GM12872 (cell line): Measurements from ENCODE around the gene B3GNT3.

ENCODE experiments used
- TF ChIP-seq, protein P1 (sequence below): IDR thresholded peaks from 3 replicates; pipeline ENCODE4 v1.5.1; 2011; ENCODE audit warnings: low read depth, mild to moderate bottlenecking, low read length, moderate library complexity; ENCODE audit not compliant: insufficient read depth

The B3GNT3 gene

DNA sequence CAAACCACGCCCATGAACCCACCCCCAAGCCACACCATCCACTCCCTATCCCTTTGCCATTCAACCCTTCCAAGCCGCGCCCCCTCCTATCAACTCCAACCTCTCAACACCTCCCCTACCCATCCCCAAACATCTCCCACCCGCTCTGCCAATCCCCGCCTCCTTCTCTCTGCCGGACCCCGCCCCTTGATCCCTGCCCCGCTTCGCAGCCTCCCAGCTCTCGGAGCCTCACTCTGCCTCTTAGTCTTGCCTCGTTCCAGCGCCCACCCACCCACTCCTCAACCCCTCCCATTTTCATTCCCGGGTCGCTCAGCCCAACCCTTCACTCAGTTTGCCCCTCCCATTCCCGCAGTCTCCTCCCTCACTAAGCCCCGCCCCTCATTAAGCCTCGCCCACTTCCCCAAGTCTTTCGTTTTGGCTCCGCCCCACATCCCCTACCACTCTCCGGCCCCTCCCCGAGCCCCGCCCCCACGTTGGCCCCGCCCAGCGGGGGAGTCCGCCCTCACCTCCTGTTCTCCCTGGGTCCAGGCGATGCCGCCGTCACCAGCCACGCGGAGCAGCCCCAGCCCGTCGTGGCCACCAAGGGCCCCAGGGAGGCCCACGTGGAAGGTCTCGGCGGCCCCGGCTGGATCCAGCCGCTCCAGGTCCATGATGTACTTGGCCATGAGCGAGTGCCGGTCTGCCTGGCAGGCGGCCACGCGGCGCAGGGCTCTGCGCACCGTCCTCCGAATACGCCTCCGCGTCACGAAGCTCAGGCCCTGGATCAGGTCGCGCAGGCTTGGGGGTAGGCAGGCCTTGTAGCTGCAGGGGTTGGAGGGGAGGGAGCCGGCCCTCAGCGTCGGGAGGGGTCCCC lies 47.1 kb downstream of the B3GNT3 start:
- TF ChIP-seq, protein P1, sequence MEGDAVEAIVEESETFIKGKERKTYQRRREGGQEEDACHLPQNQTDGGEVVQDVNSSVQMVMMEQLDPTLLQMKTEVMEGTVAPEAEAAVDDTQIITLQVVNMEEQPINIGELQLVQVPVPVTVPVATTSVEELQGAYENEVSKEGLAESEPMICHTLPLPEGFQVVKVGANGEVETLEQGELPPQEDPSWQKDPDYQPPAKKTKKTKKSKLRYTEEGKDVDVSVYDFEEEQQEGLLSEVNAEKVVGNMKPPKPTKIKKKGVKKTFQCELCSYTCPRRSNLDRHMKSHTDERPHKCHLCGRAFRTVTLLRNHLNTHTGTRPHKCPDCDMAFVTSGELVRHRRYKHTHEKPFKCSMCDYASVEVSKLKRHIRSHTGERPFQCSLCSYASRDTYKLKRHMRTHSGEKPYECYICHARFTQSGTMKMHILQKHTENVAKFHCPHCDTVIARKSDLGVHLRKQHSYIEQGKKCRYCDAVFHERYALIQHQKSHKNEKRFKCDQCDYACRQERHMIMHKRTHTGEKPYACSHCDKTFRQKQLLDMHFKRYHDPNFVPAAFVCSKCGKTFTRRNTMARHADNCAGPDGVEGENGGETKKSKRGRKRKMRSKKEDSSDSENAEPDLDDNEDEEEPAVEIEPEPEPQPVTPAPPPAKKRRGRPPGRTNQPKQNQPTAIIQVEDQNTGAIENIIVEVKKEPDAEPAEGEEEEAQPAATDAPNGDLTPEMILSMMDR: no peak

DNA sequence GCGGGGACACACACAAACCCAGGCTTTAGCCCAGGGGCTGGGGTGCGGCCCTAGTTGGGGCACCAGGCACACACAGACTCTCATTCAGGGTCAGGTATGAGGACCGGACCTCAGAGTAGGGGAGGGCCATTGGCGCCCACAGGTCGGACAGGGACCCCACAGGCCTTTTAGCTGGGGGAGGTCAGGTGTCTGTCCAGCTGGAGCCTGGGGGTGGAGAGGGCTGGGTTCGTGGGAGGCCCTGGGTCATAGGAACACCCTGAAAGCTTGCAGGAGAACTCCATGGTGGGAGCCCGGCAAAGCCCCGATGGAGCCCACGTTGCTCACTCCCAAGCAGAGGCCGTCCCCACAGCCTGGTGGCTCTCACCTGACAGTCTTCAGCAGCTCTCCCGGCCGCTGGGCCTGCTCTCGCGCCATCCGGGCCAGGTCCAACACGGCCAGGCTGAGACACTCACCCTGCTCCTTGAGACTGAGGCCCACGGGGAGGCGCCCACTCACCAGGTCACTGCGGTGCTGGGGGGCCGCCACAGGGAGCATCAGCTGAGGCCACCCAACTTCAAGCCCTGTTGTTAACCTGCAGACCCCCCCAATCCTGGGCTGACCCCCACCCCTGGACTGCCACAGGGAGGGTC lies 47.8 kb downstream of the B3GNT3 start:
- TF ChIP-seq, protein P1: no peak

DNA sequence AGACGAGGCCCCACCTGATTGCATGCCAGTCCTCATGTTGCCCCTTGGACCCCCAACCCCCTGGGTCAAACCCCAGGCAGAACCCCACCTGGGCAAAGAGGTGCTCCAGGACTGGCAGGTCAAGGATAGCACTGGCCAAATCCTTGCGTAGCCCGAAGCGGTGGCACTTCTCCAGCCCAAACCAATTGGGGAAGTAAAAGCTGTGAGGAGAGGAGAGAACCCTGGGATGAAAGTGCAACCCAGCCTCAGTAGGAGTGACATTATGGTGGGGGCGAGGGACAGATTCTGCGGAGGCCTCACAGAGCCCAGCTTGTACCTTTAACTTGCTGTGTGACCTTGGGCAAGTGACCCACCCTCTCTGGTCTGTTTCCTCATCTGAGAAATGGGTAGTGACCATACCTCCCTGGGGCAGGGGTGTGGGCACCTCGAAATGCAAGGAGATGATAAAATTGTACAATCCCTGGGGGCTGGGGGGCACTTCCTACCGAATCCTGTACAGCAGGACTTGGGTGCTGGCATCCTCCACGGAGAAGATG lies 48.4 kb downstream of the B3GNT3 start:
- TF ChIP-seq, protein P1: no peak

DNA sequence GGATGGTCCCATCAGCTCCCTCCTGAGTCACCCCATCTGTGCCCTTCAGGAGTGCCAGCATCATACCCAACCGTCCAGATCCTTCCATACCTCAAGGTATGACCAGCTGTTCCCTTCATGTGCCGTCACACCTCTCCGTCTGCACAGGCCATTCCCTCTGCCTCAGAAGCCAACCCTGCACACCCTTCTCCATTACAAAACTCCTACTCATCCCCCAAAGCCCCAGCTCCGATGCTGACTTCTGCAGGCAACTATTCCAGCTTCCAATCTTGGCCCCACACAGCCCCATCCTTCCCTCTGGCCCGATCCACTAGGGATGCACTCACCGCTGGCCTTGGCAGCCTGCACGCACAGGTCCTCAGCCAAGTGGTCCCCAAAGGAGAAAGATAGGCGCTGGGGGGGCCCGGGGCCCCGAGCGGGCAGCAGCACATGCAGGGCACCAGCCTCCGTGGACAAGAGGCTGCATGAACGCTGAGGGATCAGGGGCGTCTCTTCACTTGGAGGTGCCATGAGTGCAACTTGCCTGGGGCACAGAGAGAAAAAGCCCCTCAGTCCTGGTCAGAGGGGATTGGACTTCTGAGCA lies 49.1 kb downstream of the B3GNT3 start:
- TF ChIP-seq, protein P1: no peak

DNA sequence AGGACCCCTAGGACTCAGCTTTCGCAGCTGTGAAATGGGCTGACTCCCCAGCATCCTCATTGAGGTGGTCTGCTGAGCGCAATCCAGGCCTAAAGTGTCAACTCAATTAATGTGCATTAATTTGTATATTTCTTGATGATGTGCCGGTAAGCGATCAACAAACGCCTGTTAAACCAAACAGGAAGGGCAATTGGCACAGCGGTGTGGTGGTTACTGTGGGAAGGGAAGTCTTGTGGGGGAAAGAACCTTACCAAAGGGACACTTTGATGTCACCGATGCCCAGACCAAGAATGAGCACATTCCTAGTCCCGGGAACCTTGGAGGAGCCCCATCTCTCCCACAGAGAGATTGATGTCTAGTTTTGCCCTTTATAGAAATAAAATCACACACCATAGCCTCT lies 51.2 kb downstream of the B3GNT3 start:
- TF ChIP-seq, protein P1: no peak

DNA sequence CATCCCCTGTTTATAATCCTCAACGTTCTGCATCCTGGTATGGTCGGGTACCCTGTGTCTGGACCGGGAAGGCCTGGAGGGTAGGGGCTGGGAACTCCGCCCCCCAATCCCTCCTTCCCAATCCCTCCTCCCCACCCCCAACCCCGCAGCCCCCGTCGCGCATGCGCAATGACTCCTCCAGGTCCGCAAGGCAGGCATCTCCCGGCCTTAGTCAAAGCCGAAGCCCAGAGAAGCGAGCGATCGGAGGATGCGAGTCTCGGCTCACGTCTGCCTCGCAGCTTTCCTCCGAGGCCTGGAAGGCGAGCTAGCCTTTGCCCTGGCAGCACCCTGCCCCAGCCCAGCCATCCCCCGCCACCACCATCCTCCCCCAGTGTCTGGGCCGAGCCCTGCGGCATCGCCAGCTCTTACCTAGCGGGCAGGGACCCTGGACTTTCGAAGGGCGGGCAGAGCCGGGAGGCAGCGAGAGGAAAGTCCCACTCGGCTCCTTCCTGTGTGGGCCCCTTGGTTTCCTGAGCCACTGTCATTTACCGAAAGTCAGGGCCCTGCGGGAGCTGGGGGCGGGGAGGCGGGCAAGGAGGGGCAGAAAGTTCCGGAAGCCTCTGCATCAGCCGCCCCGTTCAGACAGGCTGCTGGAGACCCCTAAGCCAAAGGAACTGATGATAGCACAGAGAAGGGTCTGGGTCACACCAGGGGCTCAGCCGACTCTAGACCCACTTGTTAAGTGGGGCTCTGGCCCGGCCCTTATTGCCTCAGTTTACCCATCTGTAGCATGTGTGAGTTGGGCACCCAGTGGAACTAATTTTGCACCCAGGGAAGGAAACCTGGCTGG lies 52.8 kb downstream of the B3GNT3 start, which contains the start of gene JAK3:
JAK3 (minus strand) TSS at position 445 of the 829 bp plus-strand sequence. CDS start 3,565 bp downstream, outside the sequence.
- TF ChIP-seq, protein P1: no peak
